Pancreas (tissue), 10 donors: ENCODE results near the gene MT1F. TPM values are rescaled to one million over a fixed set of nuclear protein-coding genes. Genes with fewer than 3 reads are reported as not detected.

ENCODE experiments used
- ATAC-seq, 4 donors: fragments of 200-7000 bp; cut with Tn5 transposase; one replicate each; pipeline versions ENCODE4 v1.8.0 to v1.9.1; 2020; ENCODE audit warnings: mild to moderate bottlenecking in 4 of 4, moderate library complexity in 4 of 4
- DNase-seq, 6 donors: peaks; one replicate each; pipeline ENCODE4 v3.0.0-alpha.2; 2020
- FAIRE-seq: peaks from 2 replicates; lab custom pipeline; 2012; peaks lifted over from hg19 to GRCh38; lab: Jason Lieb, UNC
- H3K27ac ChIP-seq, 4 donors: fragments of 200-600 bp; sonication (generic); 1 replicate in 3 of 4; 2 replicates in 1 of 4; pipeline versions ENCODE4 v1.5.0 to v1.8.0; 2020
- H3K27me3 ChIP-seq, 4 donors: fragments of 200-600 bp; one replicate each; pipeline ENCODE4 v1.8.0; 2021
- H3K36me3 ChIP-seq, 3 donors: fragments of 200-600 bp; sonication (generic) in 1 of 3; one replicate each; pipeline versions ENCODE4 v1.5.0 to v1.8.0; 2020 to 2021
- H3K4me1 ChIP-seq, 3 donors: fragments of 200-600 bp; one replicate each; pipeline ENCODE4 v1.8.0; 2021
- H3K4me3 ChIP-seq, 4 donors: fragments of 200-600 bp; sonication (generic) in 2 of 4; one replicate each; pipeline versions ENCODE4 v1.5.0 to v1.8.0; 2020 to 2021
- H3K9me3 ChIP-seq, 4 donors: fragments of 200-600 bp; one replicate each; pipeline ENCODE4 v1.8.0; 2021
- WGBS, 2 donors: extraction: QIAGEN DNeasy Blood & Tissue Kit; methylation state at CpG; one replicate each; pipeline ENCODE4 v1.1.7; 2013; 5-methylcytosine and 5-hydroxymethylcytosine counted together
- intact Hi-C, 3 donors: fragments of 100-400 bp; cut with DNase I; formaldehyde crosslinking; loops; one replicate each; pipeline versions ENCODE4 v1.11.1 to v1.14.2; 2022
- polyA plus RNA-seq, 2 donors: library from polyadenylated mRNA; stranded (reverse); fragments of 200-250 nt; gene quantifications; one replicate each; pipeline ENCODE4 v1.2.3, GENCODE V29; 2013
- total RNA-seq, 6 donors: library from RNA; stranded (reverse); fragmentation: NEBNext Ultra II Directional in 4 of 6; extraction: Animal tissue kit (Norgen Biotek cat#: 25700) in 4 of 6; gene quantifications; one replicate each; pipeline versions ENCODE4 v1.2.1 to v1.2.4, GENCODE V29; 2021 to 2023
- TF ChIP-seq, protein P1 (sequence below), 4 donors: fragments of 200-600 bp; sonication (generic) in 3 of 4; IDR thresholded peaks; one replicate each; pipeline versions ENCODE4 v1.5.0 to v1.8.0; 2021; ENCODE audit warnings: antibody characterized with exemption in 4 of 4
- donor health status: healthy with polysubstance abuse.
- donor health status: DM: no; HTN: no; CAD: no; lungs with moderate emphysema.
- donor health status: DM: no; HTN: no; CAD: no.
- donor health status: control.
- donor health status: control.
- donor health status: Bipolar disorder and iron deficiency.
- donor health status: DM: yes; HTN: yes; CAD: no.
- donor health status: DM: no; HTN: no; CAD: no.
- donor health status: DM: no; HTN: no; CAD: no.
- donor health status: DM: yes; HTN: yes; CAD: no.

MT1F gene
- total and polyA plus RNA-seq, 8 donors: 29.1 to 201 (median 48.3) TPM

DNA sequence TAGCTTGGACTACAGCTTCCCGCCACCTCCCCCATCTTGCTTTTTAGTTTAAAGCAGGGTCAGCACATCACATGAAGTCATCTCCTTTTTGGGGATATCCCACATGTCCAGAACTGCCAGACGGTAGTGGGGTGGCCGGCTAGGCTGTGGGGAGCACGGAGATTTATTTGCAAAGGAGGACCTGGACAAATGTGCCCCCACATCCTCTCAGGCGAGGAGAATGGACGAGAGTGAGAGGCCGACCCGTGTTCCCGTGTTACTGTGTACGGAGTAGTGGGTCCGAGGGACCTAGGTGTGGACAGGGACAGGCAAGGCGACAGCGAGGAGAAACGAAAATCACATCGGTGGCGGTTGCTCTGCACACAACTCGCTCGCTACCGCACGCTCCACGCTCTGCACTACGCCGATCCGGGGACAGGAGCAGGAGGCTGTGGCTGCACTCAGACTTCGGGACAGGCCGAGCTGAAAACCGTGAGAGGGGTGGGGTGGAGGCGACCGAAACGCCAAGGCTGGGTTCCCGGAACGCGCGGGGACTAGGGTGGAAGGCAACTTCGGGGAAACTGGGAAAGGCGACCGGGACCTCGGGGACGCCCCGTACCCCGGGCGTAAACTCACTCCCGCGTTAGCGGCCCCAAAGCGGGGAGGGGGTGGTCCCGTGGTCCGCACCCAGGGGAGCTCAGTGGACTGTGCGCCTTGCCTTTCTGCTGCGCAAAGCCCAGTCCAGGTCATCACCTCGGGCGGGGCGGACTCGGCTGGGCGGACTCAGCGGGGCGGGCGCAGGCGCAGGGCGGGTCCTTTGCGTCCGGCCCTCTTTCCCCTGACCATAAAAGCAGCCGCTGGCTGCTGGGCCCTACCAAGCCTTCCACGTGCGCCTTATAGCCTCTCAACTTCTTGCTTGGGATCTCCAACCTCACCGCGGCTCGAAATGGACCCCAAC lies 19.7 kb upstream of the MT1F start, which contains the start of gene MT1A:
Gene MT1A, plus strand, starts transcription at position 853 of the 937 bp plus-strand sequence. Its CDS starts 73 bp downstream, at position 926.
- intact Hi-C loops: no loop called here
- Histone ChIP-seq H3K9me3 (no peaks in the 10 kb centered on the region), H3K4me3 (peak within 1 kb of the TSS; percentile 14 to 53 (median 32)), H3K4me1 (peaks cover 0 to 10% (median 8%) of the 10 kb centered on the region in 3 donors), H3K27ac (peak within 1 kb of the TSS in 1 of 4 donors; percentile 50), H3K36me3 (no peaks in the 10 kb centered on the region), H3K27me3 (no peaks in the 10 kb centered on the region)
- ATAC-seq (peak; percentile 83 to 90 (median 88)), DNase-seq (peak; percentile 79 to 90 (median 83)), FAIRE-seq (no peak)
- 14 to 25% methylated on average over 61 to 68 of the region's 68 CpGs for WGBS, 2 donors
- TF ChIP-seq, protein P1, sequence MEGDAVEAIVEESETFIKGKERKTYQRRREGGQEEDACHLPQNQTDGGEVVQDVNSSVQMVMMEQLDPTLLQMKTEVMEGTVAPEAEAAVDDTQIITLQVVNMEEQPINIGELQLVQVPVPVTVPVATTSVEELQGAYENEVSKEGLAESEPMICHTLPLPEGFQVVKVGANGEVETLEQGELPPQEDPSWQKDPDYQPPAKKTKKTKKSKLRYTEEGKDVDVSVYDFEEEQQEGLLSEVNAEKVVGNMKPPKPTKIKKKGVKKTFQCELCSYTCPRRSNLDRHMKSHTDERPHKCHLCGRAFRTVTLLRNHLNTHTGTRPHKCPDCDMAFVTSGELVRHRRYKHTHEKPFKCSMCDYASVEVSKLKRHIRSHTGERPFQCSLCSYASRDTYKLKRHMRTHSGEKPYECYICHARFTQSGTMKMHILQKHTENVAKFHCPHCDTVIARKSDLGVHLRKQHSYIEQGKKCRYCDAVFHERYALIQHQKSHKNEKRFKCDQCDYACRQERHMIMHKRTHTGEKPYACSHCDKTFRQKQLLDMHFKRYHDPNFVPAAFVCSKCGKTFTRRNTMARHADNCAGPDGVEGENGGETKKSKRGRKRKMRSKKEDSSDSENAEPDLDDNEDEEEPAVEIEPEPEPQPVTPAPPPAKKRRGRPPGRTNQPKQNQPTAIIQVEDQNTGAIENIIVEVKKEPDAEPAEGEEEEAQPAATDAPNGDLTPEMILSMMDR (IDR thresholded peaks at IDR 0.05): no peak

DNA sequence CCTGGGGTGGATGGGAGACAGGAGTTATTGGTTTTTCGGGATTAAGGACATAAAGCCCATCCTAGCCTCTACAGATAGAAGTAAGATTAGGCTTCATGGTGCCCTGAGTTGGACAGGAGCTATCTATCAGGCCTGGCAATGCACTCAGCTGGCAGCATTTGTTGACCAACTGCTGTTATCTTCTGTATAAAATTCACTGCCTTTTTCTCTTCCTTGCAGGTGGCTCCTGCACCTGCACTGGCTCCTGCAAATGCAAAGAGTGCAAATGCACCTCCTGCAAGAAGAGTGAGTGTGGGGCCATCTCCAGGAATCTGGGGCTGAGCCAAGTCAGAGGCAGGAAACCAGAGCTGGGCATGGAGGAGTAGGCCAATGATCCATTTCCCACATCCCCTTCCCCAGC lies 18.7 kb upstream of the MT1F start:
- Histone ChIP-seq H3K4me1 (peaks cover 4 to 16% (median 8%) of the 10 kb centered on the region in 3 donors), H3K36me3 (no peaks in the 10 kb centered on the region), H3K27me3 (no peaks in the 10 kb centered on the region), H3K9me3 (no peaks in the 10 kb centered on the region), H3K4me3 (no peak overlapping the region), H3K27ac (no peak overlapping the region)
- FAIRE-seq: no peak
- ATAC-seq: peak in 1 of 4 donors; percentile 7
- TF ChIP-seq, protein P1 (IDR thresholded peaks at IDR 0.05): no peak
- 27 to 49% methylated on average over 1 of the region's 1 CpG for WGBS, 2 donors
- intact Hi-C loops: no loop called here
- no peak for DNase-seq

DNA sequence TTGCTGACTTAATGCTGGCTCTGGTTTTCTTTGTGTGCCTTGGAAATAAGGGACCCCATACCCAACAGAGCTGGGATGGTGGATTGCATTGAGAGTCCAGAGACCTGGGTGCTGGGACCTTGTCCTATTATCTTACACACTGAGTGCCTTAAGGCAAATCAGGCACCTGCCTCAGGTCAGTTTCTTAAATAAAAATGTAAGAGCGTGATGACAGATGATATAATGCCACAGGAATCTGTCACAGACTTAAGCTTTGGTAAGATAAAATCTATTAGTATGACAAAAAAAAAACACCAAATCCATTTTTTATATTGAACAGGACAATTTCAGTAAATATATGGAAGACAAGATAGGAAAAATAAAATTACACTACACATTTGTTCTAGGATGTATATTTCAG lies 17.7 kb upstream of the MT1F start:
- no peak overlapping the region for H3K4me3 ChIP-seq
- H3K27ac ChIP-seq: no peak overlapping the region
- no peaks in the 10 kb centered on the region for H3K27me3 ChIP-seq
- WGBS, 2 donors: 89 to 94% methylated on average over 1 of the region's 1 CpG
- TF ChIP-seq, protein P1 (IDR thresholded peaks at IDR 0.05): no peak
- intact Hi-C loops: no loop called here
- peaks cover 5 to 17% (median 8%) of the 10 kb centered on the region in 3 donors for H3K4me1 ChIP-seq
- ATAC-seq: no peak
- no peak for DNase-seq
- no peaks in the 10 kb centered on the region for H3K36me3 ChIP-seq
- FAIRE-seq: no peak
- H3K9me3 ChIP-seq: no peaks in the 10 kb centered on the region

DNA sequence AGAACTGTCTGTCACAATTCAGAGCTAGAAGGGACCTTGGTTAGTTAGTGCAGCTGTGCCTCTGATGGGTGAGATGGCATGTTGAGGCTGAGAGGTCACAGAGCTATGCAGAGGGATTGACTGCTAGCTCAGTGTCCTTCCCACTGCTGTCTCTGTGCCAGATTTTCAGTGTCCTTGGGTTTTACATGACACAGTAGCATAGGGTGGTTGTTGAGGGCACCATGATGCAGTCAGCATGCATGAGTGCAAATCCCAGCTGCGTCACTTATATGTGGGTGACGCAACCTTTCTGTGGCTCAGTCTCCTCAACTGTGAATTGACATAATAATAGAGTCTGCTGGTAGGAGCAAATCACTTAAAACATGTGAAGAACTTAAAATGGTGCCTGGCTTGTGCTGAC lies 16.6 kb upstream of the MT1F start:
- intact Hi-C loops: no loop called here
- DNase-seq: no peak
- Histone ChIP-seq H3K27ac (no peak overlapping the region), H3K27me3 (no peaks in the 10 kb centered on the region), H3K9me3 (no peaks in the 10 kb centered on the region), H3K36me3 (no peaks in the 10 kb centered on the region), H3K4me3 (no peak overlapping the region), H3K4me1 (peaks cover 5 to 17% (median 8%) of the 10 kb centered on the region in 3 donors)
- FAIRE-seq: no peak
- TF ChIP-seq, protein P1 (IDR thresholded peaks at IDR 0.05): no peak
- no peak for ATAC-seq
- WGBS, 2 donors: 96 to 98% methylated on average over 2 of the region's 2 CpGs
